Stimulated activated CD4-positive, alpha-beta T cell treated with anti-CD3 and anti-CD28 coated beads, Interleukin-15, amount 100 ng/mL, for 1 hour (primary cell): Measurements from ENCODE around the gene RBL2.
"Not testable (repeated sequence)": the region's sequence is repeated elsewhere in the genome, so short reads cannot be mapped to it uniquely, and the experiment has no call there.

Experiments
- DNase-seq, 2 donors: peaks; one replicate each; pipeline ENCODE4 v3.0.0-alpha.2; 2020; ENCODE audit warnings: low read depth in 1 of 2, low spot score in 1 of 2

The RBL2 gene

GRCh38 chr16:53434377-53435065, at the start of gene RBL2:
TSS of gene RBL2 (plus strand) at chr16:53434471. CDS start at chr16:53434557, 86 bp downstream.
- DNase-seq, result peak; percentile 65 to 76

GRCh38 chr16:53384610-53385009, 49.7 kb upstream of the RBL2 start:
- not testable (repeated sequence) for DNase-seq

GRCh38 chr16:53404959-53405358, 29.3 kb upstream of the RBL2 start:
- DNase-seq, result no peak

GRCh38 chr16:53412549-53412948, 21.7 kb upstream of the RBL2 start:
- DNase-seq, result no peak

- no peak for DNase-seq
Measured at GRCh38 chr16:53413864-53414263, 20.4 kb upstream of the RBL2 start.

- DNase-seq, result no peak
Measured at GRCh38 chr16:53414381-53414780, 19.9 kb upstream of the RBL2 start.

- no peak for DNase-seq
Measured at GRCh38 chr16:53415504-53415903, 18.8 kb upstream of the RBL2 start.

- DNase-seq, result no peak
Measured at GRCh38 chr16:53417011-53417410, 17.3 kb upstream of the RBL2 start.

- DNase-seq, result no peak
Measured at GRCh38 chr16:53417976-53418375, 16.3 kb upstream of the RBL2 start.

- not testable (repeated sequence) for DNase-seq
Measured at GRCh38 chr16:53419383-53419709, 14.9 kb upstream of the RBL2 start.

- DNase-seq, result no peak
Measured at GRCh38 chr16:53421248-53421647, 13.0 kb upstream of the RBL2 start.

GRCh38 chr16:53423968-53424367, 10.3 kb upstream of the RBL2 start:
- DNase-seq, result not testable (repeated sequence)

- no peak for DNase-seq
Measured at GRCh38 chr16:53428681-53429080, 5.6 kb upstream of the RBL2 start.

GRCh38 chr16:53429221-53429943, 4.9 kb upstream of the RBL2 start:
- no peak for DNase-seq

GRCh38 chr16:53430363-53430762, 3.9 kb upstream of the RBL2 start:
- no peak for DNase-seq

- DNase-seq, result no peak
Measured at GRCh38 chr16:53433509-53433908, 762 bp upstream of the RBL2 start.

- DNase-seq, result no peak
Measured at GRCh38 chr16:53433930-53434376, 318 bp upstream of the RBL2 start.

GRCh38 chr16:53435066-53435688, 906 bp downstream of the RBL2 start:
- DNase-seq, result peak; percentile 18 to 25

- no peak for DNase-seq
Measured at GRCh38 chr16:53440125-53440524, 5.9 kb downstream of the RBL2 start.

GRCh38 chr16:53445534-53445933, 11.3 kb downstream of the RBL2 start:
- no peak for DNase-seq

- no peak for DNase-seq
Measured at GRCh38 chr16:53446090-53446489, 11.8 kb downstream of the RBL2 start.

GRCh38 chr16:53449816-53450517, 15.7 kb downstream of the RBL2 start:
- DNase-seq, result no peak
